Measurements from ENCODE around the gene OR4F6.
"Not testable (repeated sequence)": the region's sequence is repeated elsewhere in the genome, so short reads cannot be mapped to it uniquely, and the experiment has no call there.

Gene OR4F6, protein sequence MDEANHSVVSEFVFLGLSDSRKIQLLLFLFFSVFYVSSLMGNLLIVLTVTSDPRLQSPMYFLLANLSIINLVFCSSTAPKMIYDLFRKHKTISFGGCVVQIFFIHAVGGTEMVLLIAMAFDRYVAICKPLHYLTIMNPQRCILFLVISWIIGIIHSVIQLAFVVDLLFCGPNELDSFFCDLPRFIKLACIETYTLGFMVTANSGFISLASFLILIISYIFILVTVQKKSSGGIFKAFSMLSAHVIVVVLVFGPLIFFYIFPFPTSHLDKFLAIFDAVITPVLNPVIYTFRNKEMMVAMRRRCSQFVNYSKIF

DNA sequence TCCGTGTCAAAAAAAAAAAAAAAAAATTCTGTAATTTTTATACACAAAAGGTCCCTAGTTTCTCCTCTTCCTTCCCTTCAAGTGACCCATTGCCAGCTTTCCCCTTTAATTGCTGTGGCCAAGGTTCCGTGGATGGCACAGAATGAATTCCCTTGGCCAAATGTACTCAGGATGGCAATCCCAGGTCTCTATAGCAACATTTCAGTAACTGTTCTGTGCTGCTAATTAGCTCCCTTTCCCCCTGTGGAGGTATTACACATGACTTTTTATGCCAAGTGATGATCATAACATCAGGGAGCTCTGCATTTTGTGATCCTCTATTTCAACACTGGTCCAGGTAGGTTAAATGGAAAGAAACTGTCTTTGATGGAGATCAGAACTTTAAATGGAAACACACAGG, at the start of gene OR4F6:
OR4F6 (plus strand) TSS at position 301 of the 400 bp plus-strand sequence. CDS start 2,211 bp downstream, outside the sequence.
- no peak for DNase-seq

DNA sequence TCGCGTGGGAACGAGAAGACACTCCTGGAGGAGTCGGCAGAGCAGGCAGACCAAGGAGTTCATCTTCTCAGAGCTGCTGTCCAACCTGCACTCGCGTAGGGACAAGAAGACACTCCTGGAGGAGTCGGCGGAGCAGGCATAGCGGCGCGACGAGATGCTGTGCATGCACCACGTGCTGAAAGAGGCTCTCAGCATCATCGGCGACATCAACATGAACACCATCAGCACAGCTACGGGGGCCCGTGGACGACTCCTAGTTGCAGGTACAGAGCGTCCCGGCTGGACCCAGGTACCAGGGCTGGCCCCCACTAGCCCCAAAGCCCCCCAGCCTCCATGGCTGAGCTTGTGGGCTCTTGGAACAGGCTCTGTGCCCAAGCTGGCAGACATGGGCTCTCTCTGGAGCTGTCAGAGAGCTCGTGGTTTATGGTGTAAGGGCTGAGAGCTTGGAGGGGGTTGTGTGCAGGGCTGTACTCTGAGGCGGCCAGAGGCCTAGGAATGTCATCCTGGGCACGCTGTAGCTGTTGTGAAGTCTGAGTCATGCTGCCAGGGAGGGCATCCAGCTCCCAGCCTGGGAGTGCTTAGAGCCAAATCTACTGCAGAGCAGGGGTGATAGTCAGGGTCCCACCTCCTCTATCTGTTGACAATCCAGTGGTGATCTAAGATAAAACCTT, 38.5 kb upstream of the OR4F6 start:
- DNase-seq: not testable (repeated sequence)

DNA sequence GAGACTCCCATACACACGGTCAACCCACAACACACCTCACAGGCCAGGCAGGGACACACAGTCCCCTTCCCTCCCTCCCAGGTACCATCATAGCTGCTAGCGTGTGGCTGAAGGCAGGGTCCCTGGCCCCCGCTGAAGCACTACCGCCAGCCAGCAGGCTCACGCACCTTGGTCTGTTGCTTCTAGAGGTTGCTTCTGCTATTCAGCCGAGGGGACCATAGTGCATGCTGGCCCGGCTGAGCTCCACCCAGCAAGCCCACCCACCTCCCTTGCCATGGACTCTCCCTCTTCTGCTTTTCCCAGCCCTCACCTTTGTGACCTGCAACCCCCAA, 38.0 kb upstream of the OR4F6 start:
- not testable (repeated sequence) for DNase-seq

DNA sequence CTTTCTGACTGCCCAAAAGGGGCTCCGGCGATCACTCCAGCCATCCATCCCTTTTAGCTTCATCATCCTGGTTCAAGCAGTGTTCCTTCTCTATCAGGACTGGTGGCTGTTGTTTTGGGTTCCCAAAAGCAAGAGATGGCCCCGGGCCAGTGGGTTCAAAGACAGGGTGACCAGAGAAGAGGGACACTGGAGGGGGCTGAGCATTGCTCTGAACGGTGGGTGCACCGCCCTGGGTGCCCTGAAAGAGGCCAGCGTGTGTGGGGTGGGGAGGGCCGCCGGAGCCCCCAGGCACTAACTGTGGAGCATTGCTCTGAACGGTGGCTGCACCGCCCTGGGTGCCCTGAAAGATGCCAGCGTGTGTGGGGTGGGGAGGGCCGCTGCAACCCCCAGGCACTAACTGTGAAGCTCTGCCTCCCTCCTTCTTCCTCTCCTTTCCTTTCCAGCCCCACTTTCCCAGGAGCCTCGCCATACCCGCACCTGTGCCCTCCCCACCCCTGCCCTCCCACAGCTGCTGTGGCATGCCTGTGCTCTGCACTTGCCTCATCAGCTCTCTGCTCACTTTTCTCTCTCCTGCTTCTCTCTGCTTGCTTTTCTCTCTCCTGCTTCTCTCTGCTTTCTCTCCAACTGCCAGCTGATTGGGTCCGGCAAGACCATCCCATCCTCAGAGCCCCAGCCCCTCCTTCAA, 37.4 kb upstream of the OR4F6 start:
- DNase-seq: no peak

DNA sequence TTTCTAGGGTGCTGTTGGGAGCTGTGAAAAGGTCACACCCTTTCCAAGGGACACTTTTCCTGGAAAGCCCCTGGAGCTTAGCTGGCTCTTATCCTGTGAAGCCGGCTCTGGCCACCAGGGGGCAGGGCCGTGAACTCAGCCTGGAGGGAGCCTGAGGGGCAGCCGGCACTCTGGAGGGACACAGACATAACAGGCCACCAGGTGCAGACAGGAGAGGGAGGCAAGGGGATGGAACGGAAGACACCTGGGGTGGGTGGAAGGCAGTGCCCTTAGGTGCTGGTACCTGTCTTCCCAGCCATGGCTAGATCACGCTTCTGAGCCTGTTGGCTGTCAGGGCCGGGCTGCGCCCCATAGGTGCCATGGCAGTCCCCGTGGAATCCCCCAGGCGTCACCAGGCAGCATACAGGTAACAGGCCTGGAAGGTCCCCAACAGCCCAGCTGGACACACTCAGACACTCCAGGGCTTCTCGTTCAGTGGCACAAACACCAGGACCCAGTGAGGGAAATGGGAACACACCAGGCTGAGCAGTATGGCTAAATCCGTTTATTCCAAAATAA, 36.1 kb upstream of the OR4F6 start:
- not testable (repeated sequence) for DNase-seq

DNA sequence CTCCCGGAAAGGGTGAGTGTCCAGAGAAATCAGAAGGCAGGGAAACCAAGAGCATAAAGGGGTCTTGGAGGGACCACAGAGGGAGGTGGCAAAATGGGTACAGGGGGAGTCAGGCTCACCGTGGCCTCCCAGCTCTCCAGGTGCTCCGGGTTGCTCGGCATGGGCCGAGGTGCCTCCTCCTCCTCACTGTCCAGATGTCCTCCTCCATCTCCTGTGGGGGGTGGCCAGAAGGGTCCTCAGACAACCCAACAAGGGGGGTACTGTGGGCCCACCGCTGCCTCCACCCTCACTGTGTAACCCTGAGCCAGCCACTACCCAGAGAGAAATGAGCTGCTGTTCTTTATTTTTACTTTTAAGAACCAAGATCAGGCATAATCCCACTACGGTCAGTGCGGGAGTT, 30.4 kb upstream of the OR4F6 start:
- DNase-seq: no peak

DNA sequence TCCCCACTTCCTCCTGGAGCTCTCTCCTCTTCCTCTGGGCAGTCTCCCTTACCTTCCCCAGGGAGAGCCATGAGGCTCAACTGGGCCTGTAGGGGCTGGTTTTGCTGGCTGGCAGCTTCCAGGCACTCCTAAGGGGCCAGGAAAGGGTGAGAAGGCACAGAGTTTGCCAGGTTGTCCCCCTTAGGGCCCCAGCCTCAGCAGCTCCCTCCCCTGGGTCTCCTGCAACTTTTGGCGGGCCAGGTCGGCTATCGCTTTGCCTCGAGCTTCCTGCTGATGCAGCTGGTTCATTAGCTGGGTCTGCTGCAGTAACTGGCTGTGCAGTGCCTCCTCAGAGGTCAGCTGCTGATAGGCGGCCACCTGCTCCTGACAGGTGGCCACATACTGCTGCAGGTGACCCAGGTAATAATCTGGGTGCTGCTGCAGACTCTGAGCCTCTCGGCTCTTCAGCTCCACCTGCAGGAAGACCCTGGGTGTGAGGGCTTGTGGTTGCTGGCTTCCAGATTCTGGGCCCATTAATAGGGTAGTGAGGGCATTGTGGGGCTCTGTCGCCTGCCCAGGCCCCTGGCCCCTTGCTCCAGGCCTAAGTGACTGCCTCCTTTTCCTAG, 29.7 kb upstream of the OR4F6 start:
- no peak for DNase-seq

DNA sequence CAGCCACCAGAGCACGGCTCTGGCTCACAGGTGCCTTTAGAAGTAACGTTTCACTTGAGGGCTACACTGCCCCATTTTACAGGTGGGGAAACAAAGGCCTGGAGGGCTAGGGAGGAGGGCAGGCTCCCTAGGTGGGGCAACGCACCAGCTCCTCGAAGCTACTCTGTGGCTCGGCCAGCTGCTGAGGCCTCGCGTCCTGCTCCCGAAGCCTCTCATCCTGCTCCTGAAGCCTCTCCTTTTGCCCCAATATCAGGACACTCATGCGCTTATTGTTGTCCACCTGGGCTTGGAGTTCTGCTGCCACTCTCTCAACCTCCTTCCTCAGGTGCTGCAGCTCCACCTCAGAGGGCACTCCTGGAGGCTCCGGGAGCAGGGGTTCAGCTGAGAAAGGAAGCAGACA, 28.2 kb upstream of the OR4F6 start:
- DNase-seq: no peak

DNA sequence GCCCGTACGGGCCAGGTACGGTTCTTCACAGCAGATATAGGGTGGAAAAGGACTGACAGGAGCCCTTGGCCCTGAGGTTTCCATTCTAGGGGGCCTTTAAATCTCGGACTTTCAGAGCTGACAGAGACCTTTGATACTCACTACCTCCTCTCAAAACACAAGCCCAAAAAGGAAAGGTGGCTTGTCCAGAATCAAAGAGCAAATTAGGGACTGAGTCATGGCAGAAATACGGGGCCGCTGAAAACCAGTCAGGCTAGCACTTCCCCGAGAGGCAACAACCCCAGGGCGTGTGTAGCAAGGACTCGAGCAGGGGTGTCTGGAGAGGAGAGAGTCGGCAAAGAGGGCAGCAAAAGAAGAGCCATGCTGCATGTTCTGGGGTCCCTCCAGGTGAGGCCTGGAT, 24.7 kb upstream of the OR4F6 start:
- not testable (repeated sequence) for DNase-seq

DNA sequence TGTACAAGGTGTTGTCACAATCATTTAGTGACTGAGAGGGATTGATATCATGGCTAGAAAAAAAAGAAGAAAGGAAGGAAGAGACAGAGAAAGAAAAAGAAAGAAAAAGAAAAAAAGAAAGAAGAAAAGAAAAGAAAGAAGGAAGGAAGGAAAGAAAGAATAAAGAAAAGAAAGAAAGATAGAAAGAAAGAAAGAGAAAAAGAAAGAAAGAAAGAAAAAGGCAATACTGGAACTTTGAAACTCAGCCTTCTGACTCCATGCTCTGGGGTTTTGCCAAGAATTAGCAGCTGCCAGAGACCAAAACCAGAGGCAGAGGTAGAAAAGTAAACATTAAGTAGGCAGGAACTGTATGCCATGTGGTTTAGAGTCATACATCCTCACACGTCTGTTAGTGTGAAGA, 23.1 kb upstream of the OR4F6 start:
- not testable (repeated sequence) for DNase-seq

DNA sequence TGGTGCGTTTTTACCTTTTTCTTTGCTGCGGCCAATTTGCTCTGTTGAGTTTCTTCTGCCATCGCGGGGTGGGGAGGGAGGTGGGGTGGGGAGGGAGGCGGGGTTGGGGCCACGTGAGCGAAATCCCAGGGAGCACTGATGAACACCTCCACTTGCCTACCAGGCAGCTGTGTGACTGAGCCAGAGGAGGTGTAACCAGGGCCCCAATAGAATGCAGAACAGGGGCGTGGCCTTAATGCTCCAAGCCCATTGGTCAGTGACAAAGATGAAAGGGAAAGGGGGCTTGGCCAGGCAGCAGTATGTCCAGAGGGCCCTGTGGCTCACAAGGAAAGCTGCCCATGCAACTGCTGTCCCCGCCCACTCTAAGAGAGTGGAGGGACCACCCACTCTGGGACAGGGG, 21.4 kb upstream of the OR4F6 start:
- no peak for DNase-seq

DNA sequence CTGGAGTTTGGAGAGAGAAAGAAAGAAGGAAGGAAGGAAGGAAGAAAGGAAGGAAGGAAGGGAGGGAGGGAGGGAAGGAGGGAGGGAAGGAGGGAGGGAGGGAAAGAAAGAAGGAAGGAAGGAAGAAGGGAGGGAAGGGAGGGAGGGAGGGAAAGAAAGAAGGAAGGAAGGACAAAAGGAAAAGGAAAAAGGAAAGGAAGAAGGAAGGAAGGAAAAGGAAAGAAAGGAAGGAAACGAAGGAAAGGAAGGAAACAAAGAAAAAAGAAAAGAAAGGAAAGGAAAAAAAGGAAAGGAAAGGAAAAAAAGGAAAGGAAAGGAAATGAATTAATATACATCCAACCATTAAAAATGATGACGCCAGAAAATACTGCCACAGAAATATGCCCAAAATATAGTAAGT, 18.7 kb upstream of the OR4F6 start:
- DNase-seq: no peak

DNA sequence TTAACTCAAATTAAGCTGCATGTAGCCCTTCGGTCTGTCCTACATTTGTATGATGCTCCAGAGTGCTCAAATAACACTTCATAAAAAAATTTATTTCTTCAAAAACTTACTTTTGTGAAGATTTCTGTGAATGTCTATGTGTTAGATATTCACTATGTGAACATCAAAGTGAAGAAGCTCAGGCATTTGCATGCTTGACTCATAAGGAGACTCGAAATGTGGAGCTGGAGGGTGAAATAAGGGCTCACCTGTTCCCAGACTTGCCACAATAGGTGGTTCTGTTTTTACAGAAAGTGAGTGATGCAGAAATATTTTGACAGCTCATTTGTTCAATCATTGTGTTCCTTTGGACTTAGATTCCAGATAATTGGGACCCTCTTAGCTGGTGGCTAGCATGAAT, 16.9 kb upstream of the OR4F6 start:
- not testable (repeated sequence) for DNase-seq

DNA sequence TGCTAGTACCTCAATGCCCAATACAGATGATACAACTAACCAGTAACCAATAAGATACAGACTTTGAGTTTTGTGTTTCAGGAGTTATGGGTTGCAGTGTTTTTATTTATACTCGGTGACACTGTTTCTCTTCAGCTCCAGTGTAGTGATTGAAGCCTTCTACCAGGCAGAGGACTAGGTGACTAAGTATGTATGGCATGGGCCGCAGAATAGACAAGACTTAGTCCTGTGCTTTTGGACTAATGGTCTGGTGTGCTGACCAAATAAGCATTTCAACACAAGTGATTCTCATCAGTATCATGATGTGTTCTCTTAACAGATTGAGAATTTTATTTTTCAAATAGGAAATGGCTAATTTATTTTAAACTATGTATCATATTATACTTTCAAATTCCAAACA, 15.3 kb upstream of the OR4F6 start:
- not testable (repeated sequence) for DNase-seq

DNA sequence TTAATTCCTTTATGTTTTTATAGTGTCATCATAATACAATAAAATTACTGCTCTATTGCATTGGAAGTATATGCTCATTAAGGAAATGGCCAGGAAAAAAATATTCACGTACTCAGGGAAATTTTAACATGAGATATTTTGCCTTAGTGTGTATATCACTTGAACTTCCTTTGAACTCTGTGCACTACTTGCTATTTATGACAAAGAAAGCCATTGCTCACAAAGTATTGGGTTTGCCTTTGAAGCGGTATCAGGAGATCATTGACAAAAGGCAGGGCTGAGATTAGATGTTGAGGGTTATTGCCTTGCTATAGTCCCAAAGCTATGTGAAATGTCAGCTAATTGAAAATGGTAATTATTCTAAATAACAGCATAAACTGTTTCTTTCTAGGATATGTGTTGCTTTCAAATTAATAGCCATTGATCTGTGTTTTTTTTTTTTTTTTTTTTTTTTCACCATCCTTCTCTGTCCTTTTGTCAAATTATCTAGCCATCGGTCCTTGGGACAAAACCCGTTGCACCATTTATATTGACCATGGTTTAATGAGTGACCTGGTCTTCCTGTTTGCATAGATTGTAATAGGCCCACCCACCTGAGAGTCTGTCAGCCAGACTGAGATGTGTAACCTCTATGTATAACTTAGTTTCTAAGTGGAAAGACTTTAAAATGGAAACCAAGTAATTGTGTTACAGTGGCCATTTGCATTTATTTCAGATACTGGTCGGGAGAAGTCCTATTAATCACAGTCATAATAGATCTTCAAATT, 14.6 kb upstream of the OR4F6 start:
- not testable (repeated sequence) for DNase-seq

DNA sequence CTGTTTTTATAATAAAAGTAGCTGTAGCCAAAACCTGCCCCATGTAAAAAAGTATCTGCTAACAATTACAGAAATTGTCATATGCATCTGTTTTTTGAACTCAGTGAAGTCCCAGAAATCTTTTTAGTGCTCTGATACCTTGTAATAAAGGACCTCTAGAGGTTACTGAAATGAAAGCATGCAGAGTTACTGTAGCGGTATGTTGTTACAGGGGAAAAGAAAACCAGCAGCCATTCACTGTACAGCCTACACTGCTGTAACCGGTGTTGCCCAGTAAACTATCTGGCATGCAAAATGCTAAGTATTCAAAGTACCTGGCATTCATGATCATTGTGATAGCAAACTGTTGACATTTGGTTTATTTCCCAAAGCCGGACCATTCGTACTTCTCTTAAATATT, 12.6 kb upstream of the OR4F6 start:
- DNase-seq: not testable (repeated sequence)

DNA sequence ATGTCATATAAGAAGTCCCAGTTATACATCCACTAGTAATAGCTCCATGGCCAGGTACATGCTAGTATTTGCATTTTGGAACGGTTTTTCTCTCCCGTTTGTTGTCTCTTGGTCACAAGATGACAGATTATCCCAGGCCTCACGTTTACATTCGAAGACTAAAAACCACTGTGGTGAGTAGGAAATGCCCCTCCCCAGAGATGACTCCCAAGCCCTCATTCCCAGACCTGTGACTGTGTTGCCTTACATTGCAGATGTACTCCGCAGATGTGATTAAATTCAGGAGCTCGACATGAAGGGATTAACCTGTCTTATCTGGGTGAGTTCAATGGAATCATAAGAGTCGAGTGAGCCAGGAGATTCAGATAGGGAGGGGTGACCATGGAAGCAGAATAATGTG, 9.3 kb upstream of the OR4F6 start:
- not testable (repeated sequence) for DNase-seq

DNA sequence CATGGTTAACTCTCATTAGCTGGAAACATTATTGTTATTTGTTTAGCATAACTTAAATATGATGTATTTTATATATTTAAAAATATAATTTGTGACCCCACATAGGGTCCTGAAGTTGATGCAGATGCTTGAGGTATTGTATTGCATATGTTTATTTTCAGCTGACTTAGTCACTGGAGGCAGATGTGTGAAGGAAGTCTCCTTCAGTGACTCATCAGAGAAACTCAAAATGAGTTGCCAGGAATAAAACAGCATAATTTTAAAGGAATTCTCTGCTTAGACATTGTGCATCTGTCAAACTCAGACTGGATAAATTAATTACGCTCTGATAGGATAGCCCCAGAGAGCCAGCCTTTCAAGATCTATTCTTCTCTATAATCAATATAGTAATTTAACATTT, 7.9 kb upstream of the OR4F6 start:
- no peak for DNase-seq

DNA sequence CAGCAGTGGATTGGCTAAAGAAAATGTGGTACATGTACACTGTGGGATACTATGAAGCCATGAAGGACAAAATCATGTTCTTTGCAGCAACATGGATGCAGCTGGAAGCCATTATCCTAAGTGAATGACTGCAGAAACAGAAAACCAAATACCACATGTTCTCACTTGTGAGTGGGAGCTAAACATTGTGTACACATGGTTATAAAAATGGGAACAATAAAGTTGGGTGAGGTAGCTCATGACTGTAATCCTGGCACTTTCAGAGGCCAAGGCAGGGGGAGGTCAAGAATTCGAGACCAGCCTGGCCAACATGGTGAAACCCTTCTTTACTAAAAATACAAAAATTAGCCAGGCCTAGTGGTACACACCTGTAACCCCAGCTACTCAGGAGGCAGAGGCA, 3.6 kb upstream of the OR4F6 start:
- no peak for DNase-seq

DNA sequence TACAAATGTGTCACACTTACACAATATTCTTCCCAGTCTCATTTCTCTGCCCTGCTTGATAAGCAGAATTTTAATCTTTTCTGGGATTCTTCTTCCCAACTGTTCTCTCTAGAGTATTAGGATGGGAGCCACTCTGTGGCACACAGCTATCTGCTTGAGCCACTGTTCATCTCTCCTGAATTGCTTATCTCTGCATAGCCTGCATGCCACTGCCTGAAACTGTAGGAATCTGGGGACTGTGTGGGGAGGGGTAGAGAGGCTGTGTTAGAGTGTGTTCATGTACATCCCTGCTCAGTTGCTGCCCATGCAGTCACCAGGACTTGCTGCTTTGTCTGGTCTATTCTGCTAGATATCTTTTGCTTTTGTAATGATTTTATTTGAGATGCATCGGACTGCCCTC, 2.3 kb upstream of the OR4F6 start:
- no peak for DNase-seq

DNA sequence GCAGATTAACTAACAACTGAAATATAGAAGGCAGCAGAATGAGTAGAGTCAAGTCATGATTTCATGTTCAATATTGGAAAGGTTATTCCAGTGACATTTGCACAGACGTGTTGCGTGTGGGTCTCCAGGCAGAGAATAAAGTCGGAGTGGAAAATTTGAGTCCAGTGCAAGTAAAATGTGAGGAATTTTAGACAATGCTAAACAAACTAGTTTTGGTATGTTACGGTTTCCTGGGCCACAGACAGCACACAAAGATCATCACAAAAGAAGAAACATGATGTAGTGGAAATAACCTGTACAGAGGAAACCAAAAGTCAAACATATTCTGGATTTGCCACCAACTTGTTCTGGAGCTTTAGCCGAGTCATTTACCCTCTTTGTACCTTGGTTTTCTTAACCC, 367 bp downstream of the OR4F6 start:
- no peak for DNase-seq

DNA sequence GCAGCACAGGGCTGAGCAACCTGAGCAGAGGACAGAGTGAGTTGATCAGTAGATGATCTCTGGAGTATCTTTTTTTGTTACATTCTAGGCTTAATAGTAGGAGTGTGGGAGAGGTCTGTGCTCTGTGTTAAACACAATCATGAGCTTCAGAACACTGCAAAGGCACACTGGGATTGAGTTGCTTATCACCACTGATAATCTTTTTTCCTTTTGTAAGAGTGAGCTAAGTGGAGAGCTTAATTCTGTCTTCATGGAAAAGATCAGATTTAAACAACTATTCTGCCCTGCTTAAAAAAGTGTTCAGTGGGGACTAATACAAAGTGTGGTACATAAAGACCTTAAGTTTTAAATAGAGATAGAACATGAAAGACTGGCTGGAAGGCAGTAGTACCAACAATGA, 1.1 kb downstream of the OR4F6 start:
- DNase-seq: no peak

DNA sequence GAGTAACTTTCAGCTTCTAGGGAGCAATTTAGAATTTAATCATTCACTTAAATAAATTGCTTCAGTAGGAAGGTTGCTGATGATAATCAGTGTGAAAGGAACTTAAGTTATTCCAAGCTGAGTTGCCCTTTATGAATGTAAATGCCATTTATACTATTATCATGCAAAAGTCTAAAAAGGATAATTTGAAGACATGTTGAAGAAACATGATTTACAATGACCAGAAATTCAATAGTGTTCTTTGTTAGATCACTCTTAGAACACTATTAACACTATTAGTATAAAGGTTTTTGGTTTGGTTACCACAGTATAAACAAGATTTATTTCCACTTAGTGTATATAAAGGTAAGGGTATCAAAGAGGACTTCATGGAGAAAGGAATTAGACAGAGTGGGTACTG, 1.6 kb downstream of the OR4F6 start:
- DNase-seq: no peak

Measured in femur (tissue), 1 donor.